Measurements from ENCODE around the gene TBC1D1. TPM values are rescaled to one million over a fixed set of nuclear protein-coding genes. Genes with fewer than 3 reads are reported as not detected.
A peak's percentile ranks its signal among the peaks of the same experiment; 100 is the strongest.

TBC1D1 gene
- total RNA-seq, 4 donors from 2014 or later: 56.4 to 127 (median 94.8) TPM

DNA sequence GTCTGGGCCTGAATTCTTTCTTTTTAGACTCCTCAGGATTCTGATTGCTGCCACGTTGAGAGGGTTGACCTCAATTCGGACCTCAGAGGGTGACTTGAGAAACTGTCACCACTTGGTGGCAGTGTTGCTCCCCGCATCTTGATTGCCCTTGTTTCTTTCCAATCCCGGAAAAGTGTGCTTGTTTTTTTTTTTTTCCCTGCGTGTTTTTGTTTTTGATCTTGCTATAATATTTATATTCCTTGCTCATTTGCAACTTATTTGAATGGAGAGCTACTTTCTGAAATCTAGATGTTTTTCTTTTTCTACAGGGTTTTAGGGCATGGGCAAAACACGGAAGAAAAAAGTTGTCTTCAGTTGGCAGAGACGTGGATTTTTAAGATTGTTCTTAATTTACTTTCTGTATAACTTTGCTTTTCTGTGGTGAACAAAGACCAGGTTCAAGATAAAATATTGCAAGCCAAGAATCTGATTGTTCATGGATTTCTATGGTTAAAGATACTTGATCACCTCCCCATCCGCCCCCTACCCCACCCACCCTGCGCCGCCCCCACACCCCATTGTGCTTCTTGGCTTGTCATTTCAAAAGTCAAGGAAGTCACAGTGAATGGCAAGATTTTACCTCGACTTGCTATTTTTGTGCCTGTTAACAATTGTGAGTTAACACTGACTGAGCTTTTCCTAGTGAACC is 171.3 kb downstream of the TBC1D1 start:
- peak; percentile 42 for ATAC-seq (ENCODE audit: low FRiP score)
- TF ChIP-seq, protein P1, sequence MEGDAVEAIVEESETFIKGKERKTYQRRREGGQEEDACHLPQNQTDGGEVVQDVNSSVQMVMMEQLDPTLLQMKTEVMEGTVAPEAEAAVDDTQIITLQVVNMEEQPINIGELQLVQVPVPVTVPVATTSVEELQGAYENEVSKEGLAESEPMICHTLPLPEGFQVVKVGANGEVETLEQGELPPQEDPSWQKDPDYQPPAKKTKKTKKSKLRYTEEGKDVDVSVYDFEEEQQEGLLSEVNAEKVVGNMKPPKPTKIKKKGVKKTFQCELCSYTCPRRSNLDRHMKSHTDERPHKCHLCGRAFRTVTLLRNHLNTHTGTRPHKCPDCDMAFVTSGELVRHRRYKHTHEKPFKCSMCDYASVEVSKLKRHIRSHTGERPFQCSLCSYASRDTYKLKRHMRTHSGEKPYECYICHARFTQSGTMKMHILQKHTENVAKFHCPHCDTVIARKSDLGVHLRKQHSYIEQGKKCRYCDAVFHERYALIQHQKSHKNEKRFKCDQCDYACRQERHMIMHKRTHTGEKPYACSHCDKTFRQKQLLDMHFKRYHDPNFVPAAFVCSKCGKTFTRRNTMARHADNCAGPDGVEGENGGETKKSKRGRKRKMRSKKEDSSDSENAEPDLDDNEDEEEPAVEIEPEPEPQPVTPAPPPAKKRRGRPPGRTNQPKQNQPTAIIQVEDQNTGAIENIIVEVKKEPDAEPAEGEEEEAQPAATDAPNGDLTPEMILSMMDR (IDR thresholded peaks at IDR 0.05): peak in 1 of 3 donors; percentile 46
- peak; percentile 60 for DNase-seq (ENCODE audit: low spot score)

DNA sequence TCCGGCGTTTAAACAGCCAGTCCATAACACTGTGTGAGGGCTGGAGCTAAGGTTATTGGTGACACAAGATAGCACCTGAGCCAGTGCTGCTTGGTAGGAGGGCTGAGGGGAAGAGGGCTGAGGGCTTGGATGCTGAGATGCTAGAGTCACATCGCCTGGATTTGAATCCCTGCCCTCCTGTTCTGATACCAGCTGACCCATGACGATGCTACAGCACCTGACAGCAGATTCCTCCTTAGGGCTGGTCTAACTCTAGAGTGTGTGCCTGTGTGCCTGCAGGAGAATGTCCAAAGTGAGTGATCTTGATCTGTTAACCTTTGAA is 171.9 kb downstream of the TBC1D1 start:
- peak; percentile 29 for ATAC-seq (ENCODE audit: low FRiP score)
- DNase-seq (ENCODE audit: low spot score): no peak
- TF ChIP-seq, protein P1 (IDR thresholded peaks at IDR 0.05): no peak

DNA sequence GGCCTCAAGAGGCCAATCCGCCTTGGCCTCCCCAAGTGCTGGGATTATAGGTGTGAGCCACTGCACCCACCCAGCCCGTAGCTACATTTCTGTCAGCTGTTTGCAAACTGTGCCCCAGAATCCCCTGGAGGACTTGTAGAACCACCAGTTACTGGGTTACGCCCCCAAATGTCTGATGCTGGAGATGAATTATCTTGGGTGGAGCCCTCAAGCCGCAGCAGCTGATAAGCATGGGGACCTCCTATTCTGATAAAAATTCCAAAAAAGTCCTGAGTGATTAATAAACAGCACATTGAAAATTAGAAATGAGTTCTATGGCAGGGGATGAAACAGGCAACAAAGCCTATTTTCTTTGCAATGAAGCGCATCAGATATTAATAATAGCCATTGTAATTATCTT is 174.3 kb downstream of the TBC1D1 start:
- DNase-seq (ENCODE audit: low spot score) (no peak), ATAC-seq (ENCODE audit: low FRiP score) (no peak)
- TF ChIP-seq, protein P1 (IDR thresholded peaks at IDR 0.05): no peak

DNA sequence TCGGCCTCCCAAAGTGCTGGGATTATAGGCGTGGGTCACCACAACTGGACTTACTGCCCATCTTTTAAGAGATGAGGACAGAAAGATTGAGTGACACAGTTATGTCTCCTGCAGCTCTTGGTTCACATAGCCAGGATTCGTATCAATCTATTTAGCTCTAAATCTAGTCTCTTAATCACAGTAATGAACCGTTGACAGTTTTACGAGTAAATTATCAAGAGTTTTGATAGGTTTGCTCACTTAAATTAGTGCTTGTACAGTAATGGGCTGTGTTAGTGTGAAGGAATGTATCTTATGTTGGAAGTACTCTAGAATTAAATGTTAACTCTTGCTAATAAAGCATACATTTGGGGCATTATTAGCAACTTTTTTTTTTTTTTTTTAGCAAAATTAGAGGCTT is 175.0 kb downstream of the TBC1D1 start:
- ATAC-seq (ENCODE audit: low FRiP score): no peak
- no peak for DNase-seq (ENCODE audit: low spot score)
- TF ChIP-seq, protein P1 (IDR thresholded peaks at IDR 0.05): no peak

DNA sequence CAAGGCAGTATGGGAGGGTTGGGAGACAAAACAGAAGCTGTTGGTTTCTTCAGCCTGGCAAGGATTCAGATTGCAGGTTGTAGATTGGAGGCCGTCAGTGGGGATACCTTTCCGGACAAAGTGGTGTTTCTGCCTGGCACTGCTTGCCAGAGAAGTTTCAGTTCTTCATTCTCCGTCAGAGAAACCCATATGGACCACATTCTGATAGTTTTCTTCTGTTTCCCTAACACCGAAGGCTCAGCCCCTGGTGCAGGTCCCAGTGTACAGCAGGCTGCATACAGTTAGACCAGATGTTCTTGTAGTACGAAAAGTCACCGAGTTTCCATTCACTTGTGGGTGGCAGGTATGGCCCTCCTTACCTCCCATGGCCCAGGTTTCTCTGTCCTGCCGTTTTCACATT is 176.6 kb downstream of the TBC1D1 start:
- TF ChIP-seq, protein P1 (IDR thresholded peaks at IDR 0.05): no peak
- ATAC-seq (ENCODE audit: low FRiP score) (no peak), DNase-seq (ENCODE audit: low spot score) (no peak)

DNA sequence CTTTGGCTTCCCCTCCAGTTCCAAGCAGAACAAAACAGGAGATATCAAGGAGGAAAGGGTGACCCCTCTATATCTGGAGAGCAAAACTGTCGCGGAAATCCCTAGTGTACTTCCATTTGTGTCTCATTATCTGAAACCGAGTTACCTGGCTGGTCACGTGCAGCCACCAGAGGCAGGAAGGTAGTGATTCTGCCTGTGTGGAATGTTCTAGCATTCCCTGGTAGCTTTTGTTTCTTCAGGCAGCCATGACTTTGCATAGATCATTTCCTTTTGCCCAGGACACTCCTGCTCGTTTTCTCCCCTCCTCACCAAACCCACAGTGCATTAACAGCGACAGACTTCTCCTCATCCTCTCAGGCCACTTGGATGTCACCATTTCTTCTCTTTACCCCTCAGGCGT is 177.2 kb downstream of the TBC1D1 start:
- TF ChIP-seq, protein P1 (IDR thresholded peaks at IDR 0.05): no peak
- DNase-seq (ENCODE audit: low spot score) (no peak), ATAC-seq (ENCODE audit: low FRiP score) (no peak)

DNA sequence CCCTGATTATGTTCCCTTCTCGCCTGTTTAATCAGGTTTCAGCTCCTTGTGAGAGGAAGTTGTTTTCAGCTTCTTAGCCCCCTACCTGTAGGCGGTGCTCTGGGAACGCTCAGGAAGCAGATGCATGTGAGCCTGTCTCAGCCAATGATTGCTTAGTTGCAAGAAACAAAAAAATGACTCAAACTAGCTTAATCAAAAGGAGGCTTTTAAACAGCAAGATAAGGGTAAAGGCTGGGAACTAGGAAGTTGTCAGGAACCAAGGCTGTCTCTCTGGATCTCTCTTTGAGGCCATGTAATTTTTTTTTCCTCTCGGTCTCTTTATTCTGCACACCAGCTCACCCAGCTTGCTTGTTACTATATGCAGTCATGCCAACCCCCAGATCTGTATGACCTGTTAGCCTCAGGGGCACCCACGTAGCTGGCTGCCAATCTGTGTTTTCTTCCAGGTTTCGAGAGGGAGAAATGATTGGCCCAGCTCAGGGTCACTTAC is 178.4 kb downstream of the TBC1D1 start:
- TF ChIP-seq, protein P1 (IDR thresholded peaks at IDR 0.05): no peak
- ATAC-seq (ENCODE audit: low FRiP score) (peak; percentile 83), DNase-seq (ENCODE audit: low spot score) (no peak)
